Placental pericyte (primary cell): ENCODE measurements around the gene HCCS. TPM values are rescaled to one million over a fixed set of nuclear protein-coding genes. Genes with fewer than 3 reads are reported as not detected.

ENCODE experiments used
- small RNA-seq: library from RNA; depleted of rRNA; stranded (forward); fragments of <200 nt; gene quantifications from one replicate; pipeline ENCODE3, GENCODE V24; 2012; ENCODE audit warnings: low replicate concordance
- total RNA-seq: library from RNA; depleted of rRNA; stranded (reverse); fragments of >200 nt; gene quantifications from 2 replicates; pipeline ENCODE4 v1.2.3, GENCODE V29; 2012

HCCS gene
- total RNA-seq, result 24.2 and 28.4 TPM in 2 replicates

DNA sequence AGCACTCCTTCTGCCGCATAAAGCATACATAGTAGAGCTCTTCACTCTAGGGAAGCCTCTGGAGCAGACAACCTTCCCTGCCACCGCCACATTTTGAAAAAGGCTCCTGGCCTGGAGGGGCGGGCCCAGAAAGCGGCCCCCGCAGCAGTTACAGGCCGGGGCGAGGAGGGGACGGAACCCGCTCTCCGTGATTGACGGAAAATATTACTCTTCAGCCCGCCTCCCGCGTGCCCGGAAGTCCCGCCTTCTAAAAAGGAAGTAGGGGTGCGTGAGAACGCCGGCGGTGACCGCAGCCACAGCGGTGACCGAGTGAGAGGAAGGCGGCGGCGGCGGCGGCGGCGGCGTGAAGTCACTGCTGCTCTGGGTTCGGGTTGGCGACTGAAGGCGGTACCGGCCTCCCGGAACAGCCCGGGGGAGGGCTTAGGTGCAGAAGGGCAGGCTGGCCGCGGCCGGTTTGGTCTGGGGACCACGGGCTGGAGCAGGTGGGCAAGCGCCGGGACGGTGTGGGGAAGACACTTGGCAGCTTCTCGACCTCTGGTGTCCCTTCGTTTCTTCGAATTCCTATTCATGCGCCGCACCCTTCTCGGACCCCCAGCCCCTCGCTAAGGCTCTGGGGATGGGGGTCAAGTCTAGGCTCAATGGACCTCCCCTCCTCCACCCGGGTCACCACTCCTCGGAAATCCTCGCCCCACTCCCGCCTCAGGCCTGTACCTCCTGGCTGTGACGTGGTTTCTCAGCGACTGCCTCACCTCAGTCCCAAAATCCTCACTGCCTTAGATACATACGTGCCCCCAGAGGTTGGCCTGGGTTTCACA lies at the start of gene HCCS:
Gene HCCS, plus strand, starts transcription at position 296 of the 815 bp plus-strand sequence. CDS start 729 bp downstream, outside the sequence.

Small RNAs within 50 kb of the gene (small RNA-seq; reads per million reads assigned to genes)
- not detected for gene RF00019
- not detected for gene RF02271

Other genes starting within 250 kb of the HCCS start
- not detected in 2 replicates for gene AMELX, start 182.1 kb downstream of the HCCS start, total RNA-seq